SJCRH30 (cell line): ENCODE results near the gene SAMSN1. TPM values are rescaled to one million over a fixed set of nuclear protein-coding genes. Genes with fewer than 3 reads are reported as not detected.
A peak's percentile ranks its signal among the peaks of the same experiment; 100 is the strongest.

Experiments
- DNase-seq, 2 experiments: peaks; one replicate each; pipeline ENCODE4 v3.0.0-alpha.2; 2015 to 2020
- H3K27ac ChIP-seq: fragments of 250-450 bp; sonication (Bioruptor Pico); 2 replicates; pipeline ENCODE4 v1.5.1; 2020; ENCODE audit warnings: mild to moderate bottlenecking, moderate library complexity
- H3K27me3 ChIP-seq: fragments of 250-450 bp; sonication (Bioruptor Pico); 2 replicates; pipeline ENCODE4 v1.5.1; 2020; ENCODE audit warnings: mild to moderate bottlenecking, moderate library complexity
- H3K36me3 ChIP-seq: fragments of 250-450 bp; sonication (Bioruptor Pico); 2 replicates; pipeline ENCODE4 v1.5.1; 2020; ENCODE audit warnings: mild to moderate bottlenecking, moderate library complexity
- H3K4me1 ChIP-seq: fragments of 250-450 bp; sonication (Bioruptor Pico); 2 replicates; pipeline ENCODE4 v1.5.1; 2020; ENCODE audit warnings: mild to moderate bottlenecking, moderate library complexity
- H3K4me3 ChIP-seq: fragments of 250-450 bp; sonication (Bioruptor Pico); 2 replicates; pipeline ENCODE4 v1.5.1; 2020; ENCODE audit warnings: mild to moderate bottlenecking, moderate library complexity
- H3K9me3 ChIP-seq: fragments of 250-450 bp; sonication (Bioruptor Pico); replicated peaks from 2 replicates; pipeline ENCODE4 v1.5.1; 2020; ENCODE audit warnings: mild to moderate bottlenecking, moderate library complexity
- total RNA-seq: library from RNA; depleted of rRNA; stranded (reverse); fragments of >200 nt; shearing (Covaris generic); gene quantifications from 2 replicates; pipeline ENCODE4 v1.2.3, GENCODE V29; 2014

The SAMSN1 gene
- total RNA-seq, 1 experiment from 2014 or later = 0.12 TPM

DNA sequence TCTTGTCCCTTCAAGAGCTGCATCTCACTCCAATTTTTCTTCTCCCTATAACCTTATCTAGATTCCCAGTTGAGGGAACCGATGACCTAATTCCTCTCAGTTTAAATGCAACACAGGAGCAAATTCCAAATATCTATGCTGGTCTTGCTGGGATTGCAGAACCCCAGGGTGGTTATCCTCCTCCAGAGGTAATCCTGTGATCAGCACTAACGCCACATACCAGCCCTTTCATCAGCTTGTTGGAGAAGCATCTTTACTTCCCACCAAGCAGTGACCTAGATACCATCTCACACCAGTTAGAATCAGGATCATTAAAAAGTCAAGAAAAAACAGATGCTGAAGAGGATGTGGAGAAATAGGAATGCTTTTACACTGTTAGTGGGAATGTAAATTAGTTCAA, 52.4 kb downstream of the SAMSN1 start:
- no peak for DNase-seq
- Histone ChIP-seq H3K4me3 (no peak overlapping the region), H3K36me3 (no peaks in the 10 kb centered on the region), H3K9me3 (no peaks in the 10 kb centered on the region), H3K27ac (no peak overlapping the region), H3K4me1 (no peaks in the 10 kb centered on the region), H3K27me3 (0 out of 2 replicates have a peak, but pooled peaks cover under 1% of the 10 kb centered on the region)

DNA sequence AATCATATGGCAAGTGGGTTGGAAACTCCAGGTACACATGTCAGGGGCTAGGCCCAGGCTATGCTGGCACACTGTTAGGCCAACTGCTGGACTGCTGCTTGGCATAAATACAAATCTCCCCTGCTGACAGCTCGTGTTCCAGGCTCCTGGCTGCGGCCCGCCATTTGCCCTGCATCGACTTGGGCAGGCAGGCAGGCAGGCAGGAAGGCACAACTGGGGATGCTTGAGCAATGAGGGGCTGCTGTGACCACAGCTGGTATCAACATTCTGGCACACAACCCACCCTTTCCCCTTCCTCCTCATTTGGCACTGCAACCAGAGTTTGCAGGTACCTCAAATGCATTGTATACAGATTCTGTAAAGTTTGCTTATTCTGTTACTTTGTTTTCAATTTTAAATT, 53.2 kb downstream of the SAMSN1 start:
- no peaks in the 10 kb centered on the region for H3K27me3 ChIP-seq
- no peaks in the 10 kb centered on the region for H3K4me1 ChIP-seq
- H3K4me3 ChIP-seq = no peak overlapping the region

DNA sequence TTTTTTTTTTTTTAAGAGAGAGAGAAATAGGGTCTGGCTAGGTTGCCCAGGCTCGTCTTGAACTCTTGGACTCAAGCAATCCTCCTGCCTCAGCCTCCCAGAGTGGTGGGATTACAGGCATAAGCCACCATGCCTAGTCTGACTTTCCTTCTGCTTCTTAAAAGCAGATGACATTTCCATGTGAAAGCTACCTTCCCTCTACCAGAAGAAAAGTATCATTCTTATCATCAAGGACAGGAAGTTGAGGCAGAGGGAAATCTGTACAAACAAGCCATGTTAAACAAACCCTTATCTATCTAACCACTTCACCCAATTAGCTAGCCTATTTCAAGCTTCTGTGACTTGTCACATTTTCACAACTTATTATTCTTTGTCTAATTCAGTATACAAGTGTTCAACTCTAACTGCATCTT, 54.8 kb downstream of the SAMSN1 start:
- DNase-seq = no peak
- H3K27ac ChIP-seq = no peak overlapping the region

More for the DNA sequence above, 53.2 kb downstream of the SAMSN1 start:
- no peak for DNase-seq
- no peaks in the 10 kb centered on the region for H3K36me3 ChIP-seq
- H3K27ac ChIP-seq = no peak overlapping the region
- H3K9me3 ChIP-seq = no peaks in the 10 kb centered on the region

DNA sequence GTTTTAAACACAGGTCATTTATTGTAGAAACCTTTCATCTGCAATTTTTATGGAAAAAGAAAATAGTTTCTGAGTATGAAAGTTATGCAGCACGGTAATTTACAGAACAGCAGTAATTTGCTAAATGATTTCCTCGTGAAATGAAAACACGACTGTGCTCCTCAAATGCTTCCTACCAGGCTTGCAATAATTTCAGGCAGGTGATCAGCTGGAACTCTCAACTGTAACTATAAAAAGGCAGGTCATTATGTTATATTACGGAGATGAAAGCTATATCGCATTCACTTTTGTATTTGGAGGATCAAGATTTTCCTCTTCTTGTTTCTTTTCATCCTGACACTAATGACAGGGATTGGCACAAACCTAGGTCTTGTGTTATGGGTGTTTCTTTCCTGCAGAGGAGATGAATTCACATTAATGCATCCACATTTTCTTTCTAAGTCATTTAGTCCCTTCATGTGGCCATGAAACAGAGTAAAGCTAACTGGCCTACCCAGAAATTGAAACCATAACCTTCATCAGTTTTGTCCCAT, 57.4 kb downstream of the SAMSN1 start:
- peaks cover 3% of the 10 kb centered on the region; the same call in 1 of the 2 replicates for H3K27me3 ChIP-seq
- no peak for DNase-seq
- no peaks in the 10 kb centered on the region for H3K9me3 ChIP-seq
- no peak overlapping the region for H3K4me3 ChIP-seq
- no peaks in the 10 kb centered on the region for H3K4me1 ChIP-seq
- no peaks in the 10 kb centered on the region for H3K36me3 ChIP-seq
- H3K27ac ChIP-seq = no peak overlapping the region

More for the DNA sequence above, 54.8 kb downstream of the SAMSN1 start:
- peaks cover 3% of the 10 kb centered on the region; the same call in 1 of the 2 replicates for H3K27me3 ChIP-seq
- H3K4me3 ChIP-seq = no peak overlapping the region
- H3K36me3 ChIP-seq = no peaks in the 10 kb centered on the region
- H3K9me3 ChIP-seq = no peaks in the 10 kb centered on the region
- H3K4me1 ChIP-seq = no peaks in the 10 kb centered on the region

DNA sequence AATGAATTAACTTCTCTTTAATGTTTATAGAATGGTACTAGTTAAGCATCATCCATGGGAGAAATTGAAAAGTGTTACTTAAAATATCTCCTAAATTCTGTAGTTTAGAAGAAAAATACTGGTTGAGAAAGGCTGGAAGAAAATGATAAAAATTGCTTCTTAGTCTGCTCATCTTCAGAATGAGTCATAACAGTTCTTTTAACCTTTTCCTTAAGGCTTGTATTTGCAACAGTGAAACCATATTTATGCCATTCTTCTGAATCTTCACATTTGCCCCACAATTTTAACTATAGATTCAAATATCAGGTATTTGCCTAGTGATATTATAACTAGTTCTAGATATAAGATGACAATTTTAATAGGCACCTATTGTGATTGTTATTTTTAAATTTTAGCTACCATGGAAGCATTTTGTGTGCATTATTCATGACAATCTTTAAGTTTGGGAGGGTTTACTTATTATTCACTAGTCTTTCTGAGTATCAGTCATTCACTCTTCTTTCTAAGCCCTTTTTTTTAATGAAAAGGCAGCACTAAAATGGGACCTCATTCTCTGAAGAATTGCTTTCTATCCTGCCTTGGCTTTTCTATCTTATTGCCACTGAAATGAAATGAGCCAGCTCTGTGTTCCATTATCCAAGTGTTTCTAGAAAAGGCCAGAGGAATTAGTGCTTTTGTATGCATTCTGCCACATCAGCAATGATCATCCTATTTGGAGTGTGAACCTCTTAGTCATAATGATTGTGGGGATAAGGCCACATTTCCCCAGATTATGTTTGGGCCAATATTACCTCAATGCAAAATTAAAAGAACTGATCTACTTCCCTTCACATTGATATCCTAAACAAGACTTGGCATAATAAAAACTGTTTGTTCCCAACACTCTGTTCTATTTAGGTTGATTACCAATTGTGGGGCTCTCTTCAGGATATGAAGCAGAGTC, 58.4 kb downstream of the SAMSN1 start:
- Histone ChIP-seq H3K9me3 (no peaks in the 10 kb centered on the region), H3K4me3 (no peak overlapping the region), H3K27ac (no peak overlapping the region), H3K4me1 (no peaks in the 10 kb centered on the region), H3K27me3 (peaks cover 3% of the 10 kb centered on the region; the same call in 1 of the 2 replicates), H3K36me3 (no peaks in the 10 kb centered on the region)
- DNase-seq = no peak

DNA sequence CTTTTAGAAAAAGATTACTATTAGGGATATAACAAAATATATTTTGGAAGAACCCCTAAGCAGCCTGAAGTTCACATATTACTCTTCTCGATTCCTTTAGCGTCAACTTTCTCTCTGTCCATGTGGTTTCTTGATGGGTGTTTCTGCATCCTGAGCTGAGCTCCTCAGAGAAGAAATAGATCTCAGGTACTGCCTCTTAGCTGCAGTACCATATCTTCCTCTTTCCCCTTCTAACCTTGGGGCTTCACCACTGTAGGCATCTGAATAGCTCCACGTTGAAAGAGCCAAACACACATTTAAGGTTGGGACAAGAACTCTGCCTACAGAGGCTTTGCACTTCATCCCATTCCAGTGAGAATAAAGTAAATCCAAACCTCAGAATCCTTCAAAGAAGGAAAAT, 59.2 kb downstream of the SAMSN1 start:
- Histone ChIP-seq H3K4me1 (no peaks in the 10 kb centered on the region), H3K4me3 (no peak overlapping the region), H3K36me3 (no peaks in the 10 kb centered on the region), H3K27me3 (peaks cover 3% of the 10 kb centered on the region; the same call in 1 of the 2 replicates), H3K27ac (no peak overlapping the region), H3K9me3 (no peaks in the 10 kb centered on the region)
- DNase-seq = no peak

DNA sequence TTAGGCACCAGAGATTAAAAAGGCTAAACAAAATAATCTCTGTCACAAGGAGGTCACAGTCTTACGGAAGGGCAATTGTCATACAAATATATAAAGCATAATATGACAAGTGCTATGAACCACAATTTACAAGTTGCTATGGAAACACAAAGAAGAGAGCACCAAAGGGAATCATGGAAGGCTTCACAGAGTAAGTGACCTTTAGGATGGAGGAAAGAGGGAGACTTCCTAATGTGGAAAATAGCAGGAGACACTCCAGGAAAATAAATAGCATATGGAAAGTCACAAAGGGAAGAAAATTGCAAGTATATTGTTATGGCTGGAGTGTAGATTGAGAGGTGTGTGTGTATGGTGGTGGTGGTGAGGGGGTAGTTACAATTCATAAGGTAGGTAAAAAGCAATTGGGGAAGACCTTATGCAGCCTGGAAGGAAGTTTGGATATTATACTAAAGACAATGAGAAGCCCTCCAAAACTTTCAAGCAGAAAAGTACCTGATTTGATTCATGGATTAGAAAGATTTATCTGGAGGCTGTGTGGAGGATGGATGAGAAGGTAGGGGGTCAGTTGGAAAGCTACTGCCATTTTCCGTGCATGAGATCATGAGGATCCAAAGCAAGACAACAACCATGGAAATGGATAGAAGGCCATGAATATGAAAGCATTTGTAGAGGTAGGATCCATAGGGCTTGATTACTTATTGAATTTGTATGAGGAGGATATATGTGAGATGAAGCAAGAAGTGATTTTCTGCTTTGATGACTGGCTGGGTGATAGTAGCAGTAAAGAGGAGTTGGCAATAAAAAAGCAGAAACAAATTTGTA, 61.7 kb downstream of the SAMSN1 start:
- no peak for DNase-seq
- Histone ChIP-seq H3K4me1 (no peaks in the 10 kb centered on the region), H3K27me3 (peaks cover 3% of the 10 kb centered on the region; the same call in 1 of the 2 replicates), H3K36me3 (no peaks in the 10 kb centered on the region), H3K9me3 (no peaks in the 10 kb centered on the region), H3K4me3 (no peak overlapping the region), H3K27ac (no peak overlapping the region)

DNA sequence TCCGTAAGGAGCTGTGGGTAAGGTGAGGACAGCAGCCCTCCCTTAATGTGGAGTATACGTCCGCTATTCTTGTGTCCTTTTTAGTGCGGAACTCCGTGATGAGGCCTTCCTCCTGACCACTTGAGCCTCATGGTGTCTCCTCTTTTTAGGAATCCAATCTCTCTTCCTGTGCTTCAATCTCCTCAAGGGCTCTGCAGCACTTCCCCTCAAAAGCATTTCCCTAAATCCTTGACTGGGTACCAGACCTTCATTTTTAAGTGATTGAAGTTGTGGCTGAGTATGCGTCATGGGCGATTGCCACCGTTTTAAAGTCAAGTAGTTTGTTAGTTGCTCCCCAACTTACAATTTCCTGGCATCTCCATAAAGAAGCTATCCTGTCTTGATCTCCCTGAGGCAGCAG, 62.8 kb downstream of the SAMSN1 start:
- Histone ChIP-seq H3K4me3 (no peak overlapping the region), H3K27me3 (peaks cover 3% of the 10 kb centered on the region; the same call in 1 of the 2 replicates), H3K4me1 (no peaks in the 10 kb centered on the region), H3K9me3 (no peaks in the 10 kb centered on the region), H3K27ac (no peak overlapping the region), H3K36me3 (no peaks in the 10 kb centered on the region)
- DNase-seq = no peak

DNA sequence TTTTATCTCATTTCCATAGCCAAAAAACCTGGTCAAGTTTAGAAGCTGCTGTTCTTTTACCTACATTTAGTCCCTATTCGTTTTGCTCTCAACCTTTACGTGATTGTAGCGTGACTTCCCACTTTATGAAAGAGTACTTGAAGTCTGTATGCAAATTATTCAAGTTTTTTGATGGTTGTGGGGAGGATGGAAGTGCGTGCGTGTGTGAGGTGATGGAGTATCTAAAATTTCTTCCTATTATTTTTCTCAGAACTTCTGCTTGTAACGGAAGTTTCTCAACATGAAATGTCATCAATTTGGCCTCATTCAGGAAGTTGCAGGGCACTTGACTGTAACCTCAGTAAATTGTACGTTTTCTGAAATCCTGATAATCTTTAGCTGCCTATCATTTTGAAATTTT, 64.0 kb downstream of the SAMSN1 start:
- no peaks in the 10 kb centered on the region for H3K36me3 ChIP-seq
- H3K4me1 ChIP-seq = no peaks in the 10 kb centered on the region
- H3K27ac ChIP-seq = no peak overlapping the region
- no peaks in the 10 kb centered on the region for H3K27me3 ChIP-seq
- H3K9me3 ChIP-seq = no peaks in the 10 kb centered on the region
- H3K4me3 ChIP-seq = no peak overlapping the region
- DNase-seq = no peak

DNA sequence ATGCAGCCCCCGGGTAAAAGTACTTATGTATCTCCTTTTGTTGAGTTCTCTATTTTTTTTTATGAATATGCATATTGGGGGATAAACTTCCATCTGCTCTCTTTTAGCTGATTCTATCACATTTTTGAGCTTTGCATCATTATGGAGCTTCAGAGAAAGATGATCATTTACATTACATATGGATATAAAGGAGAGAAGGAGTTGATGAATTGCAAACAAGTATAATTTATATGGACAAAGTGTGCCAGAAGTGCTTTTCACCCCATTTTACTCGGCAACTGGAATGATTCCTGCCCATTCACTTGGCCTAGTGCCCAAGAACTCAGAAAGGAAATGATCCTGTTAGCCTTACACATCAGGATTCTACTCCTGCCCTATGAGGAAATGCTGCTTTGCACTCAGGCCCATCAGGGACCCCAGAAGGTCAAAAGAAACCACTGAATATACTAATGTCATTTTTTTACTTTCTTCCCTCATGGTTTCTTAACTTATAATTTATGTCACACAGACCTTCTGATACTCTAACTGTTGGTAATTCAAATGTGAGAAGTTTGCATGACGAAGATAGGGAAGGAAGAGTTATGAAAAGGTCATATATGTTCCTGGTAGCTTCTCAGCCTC, 65.6 kb downstream of the SAMSN1 start:
- peak in 1 of 2 experiments; percentile 24 for DNase-seq
- Histone ChIP-seq H3K27me3 (no peaks in the 10 kb centered on the region), H3K9me3 (no peaks in the 10 kb centered on the region), H3K27ac (no peak overlapping the region), H3K4me1 (no peaks in the 10 kb centered on the region), H3K36me3 (no peaks in the 10 kb centered on the region), H3K4me3 (no peak overlapping the region)

DNA sequence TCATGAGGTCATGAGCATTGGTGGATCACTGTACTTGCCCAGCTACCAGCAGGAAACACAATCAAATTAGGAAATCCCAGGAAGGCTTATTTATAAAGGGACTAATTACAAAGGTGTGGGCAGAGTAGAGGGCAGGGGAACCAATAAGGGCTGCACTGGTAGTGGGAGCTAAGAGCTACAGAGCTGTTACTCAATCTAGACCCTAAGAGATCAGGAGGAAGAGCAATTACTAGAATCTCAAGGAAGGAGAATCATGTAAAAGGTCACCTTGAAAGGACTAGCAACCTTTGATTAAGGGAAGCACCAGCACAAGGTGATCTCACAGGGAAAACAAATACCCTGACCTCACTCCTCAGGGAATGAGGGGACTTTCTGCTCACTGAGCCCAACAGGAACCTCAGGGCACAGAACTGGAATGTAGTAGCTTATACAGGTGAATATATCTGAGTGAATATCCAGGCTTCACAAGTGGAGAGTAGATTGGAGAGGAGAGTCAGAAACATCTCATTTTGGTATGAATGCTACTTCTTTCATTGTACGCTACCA, 66.8 kb downstream of the SAMSN1 start:
- no peaks in the 10 kb centered on the region for H3K36me3 ChIP-seq
- no peak overlapping the region for H3K4me3 ChIP-seq
- no peaks in the 10 kb centered on the region for H3K9me3 ChIP-seq
- DNase-seq = no peak
- no peaks in the 10 kb centered on the region for H3K27me3 ChIP-seq
- no peaks in the 10 kb centered on the region for H3K4me1 ChIP-seq
- no peak overlapping the region for H3K27ac ChIP-seq

DNA sequence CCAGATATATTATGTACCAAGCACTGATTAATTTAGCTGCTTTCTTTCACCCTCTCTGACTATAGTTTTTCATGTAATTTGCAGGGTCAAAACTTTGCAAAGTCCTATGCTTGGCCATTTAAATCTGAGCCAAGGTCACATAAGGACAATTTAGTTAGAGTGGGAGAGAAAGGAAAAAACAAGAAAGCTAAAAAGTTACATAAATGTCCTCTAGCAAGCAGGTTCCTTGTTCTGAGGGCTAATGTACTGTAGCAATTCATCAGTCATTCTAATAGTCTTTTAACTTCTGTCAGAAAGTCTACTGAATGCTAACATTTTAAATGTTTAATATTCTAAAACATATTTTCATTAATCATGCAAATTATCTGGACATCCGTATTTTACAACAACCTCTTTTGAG, 68.3 kb downstream of the SAMSN1 start:
- DNase-seq = no peak
- no peaks in the 10 kb centered on the region for H3K9me3 ChIP-seq
- no peak overlapping the region for H3K27ac ChIP-seq
- H3K4me3 ChIP-seq = no peak overlapping the region
- no peaks in the 10 kb centered on the region for H3K36me3 ChIP-seq
- H3K4me1 ChIP-seq = no peaks in the 10 kb centered on the region
- H3K27me3 ChIP-seq = no peaks in the 10 kb centered on the region

DNA sequence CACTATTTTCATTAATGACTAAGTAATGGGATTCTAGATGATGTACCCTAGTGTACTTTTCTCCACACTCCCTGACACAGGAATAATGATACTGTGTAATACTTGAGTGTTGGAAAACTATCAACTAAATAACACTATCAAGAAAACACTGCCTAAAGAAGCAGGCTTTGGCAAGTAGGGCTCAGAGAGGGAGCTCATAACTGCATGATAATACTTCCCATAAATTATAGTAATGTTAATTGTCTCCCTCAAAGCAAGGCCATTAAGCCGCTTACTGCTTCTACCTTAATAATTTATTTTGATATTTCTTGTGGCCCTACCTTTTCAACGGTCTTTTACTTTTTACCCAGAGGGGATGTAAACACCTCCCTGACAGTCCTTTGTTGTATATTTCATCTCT, 69.0 kb downstream of the SAMSN1 start:
- H3K36me3 ChIP-seq = no peaks in the 10 kb centered on the region
- no peaks in the 10 kb centered on the region for H3K4me1 ChIP-seq
- no peaks in the 10 kb centered on the region for H3K9me3 ChIP-seq
- no peak overlapping the region for H3K4me3 ChIP-seq
- H3K27me3 ChIP-seq = no peaks in the 10 kb centered on the region
- no peak overlapping the region for H3K27ac ChIP-seq
- DNase-seq = no peak

DNA sequence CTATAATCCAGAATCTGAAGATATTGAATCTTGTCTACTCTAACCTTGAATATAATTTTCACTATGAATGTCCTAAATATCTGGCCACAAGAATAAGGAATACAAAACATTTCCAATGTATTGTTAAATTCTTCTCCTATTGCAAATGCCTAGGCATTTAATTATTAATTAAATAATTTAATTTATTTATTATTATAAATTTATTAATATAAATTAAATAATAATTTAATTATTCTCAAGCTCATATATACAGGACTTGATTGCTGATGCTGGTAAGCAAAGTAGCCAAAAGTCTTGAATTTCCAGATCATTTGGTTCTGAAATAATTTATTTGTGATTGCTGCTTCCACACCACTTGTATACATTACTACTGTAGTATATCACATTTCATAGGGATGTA, 71.1 kb downstream of the SAMSN1 start:
- Histone ChIP-seq H3K36me3 (no peaks in the 10 kb centered on the region), H3K27me3 (no peaks in the 10 kb centered on the region), H3K27ac (no peak overlapping the region), H3K4me1 (no peaks in the 10 kb centered on the region), H3K9me3 (no peaks in the 10 kb centered on the region), H3K4me3 (no peak overlapping the region)
- DNase-seq = no peak
